HFFc6 (cell line): ENCODE measurements around the gene ZDHHC24. TPM values are rescaled to one million over a fixed set of nuclear protein-coding genes. Genes with fewer than 3 reads are reported as not detected.
A peak's percentile ranks its signal among the peaks of the same experiment; 100 is the strongest.

Source experiments
- DNase-seq: peaks from one replicate; pipeline ENCODE4 v3.0.0-alpha.2; 2018
- H3K27ac Mint-ChIP-seq: 2 replicates; pipeline ENCODE4 v1.8.0; 2020; ENCODE audit warnings: mild to moderate bottlenecking, mixed read lengths
- H3K27me3 Mint-ChIP-seq: 2 replicates; pipeline ENCODE4 v1.8.0; 2021; ENCODE audit warnings: mild to moderate bottlenecking, moderate library complexity, mixed read lengths; ENCODE audit not compliant: insufficient read depth
- H3K36me3 Mint-ChIP-seq: 2 replicates; pipeline ENCODE4 v1.8.0; 2021; ENCODE audit warnings: low read depth, mixed read lengths
- H3K4me1 Mint-ChIP-seq: 2 replicates; pipeline ENCODE4 v1.8.0; 2020; ENCODE audit warnings: low read depth, mixed read lengths
- H3K4me3 Mint-ChIP-seq: 2 replicates; pipeline ENCODE4 v1.8.0; 2020; ENCODE audit warnings: mild to moderate bottlenecking, moderate library complexity, mixed read lengths
- H3K9me3 Mint-ChIP-seq: 2 replicates; pipeline ENCODE4 v1.8.0; 2020; ENCODE audit warnings: mild to moderate bottlenecking, mixed read lengths
- total RNA-seq, 6 experiments: library from RNA; stranded (reverse); fragmentation: NEBNext Ultra II Directional; extraction: Animal tissue kit (Norgen Biotek cat#: 25700); gene quantifications; 2 replicates in 1 of 6; 3 replicates in 5 of 6; pipeline ENCODE4 v1.2.3, GENCODE V29; 2021
- TF ChIP-seq, protein P1 (sequence below): fragments of 200-600 bp; sonication (generic); IDR thresholded peaks from 2 replicates; pipeline ENCODE4 v1.5.0; 2021; ENCODE audit warnings: antibody characterized with exemption, mild to moderate bottlenecking

ZDHHC24 gene
- total RNA-seq, 6 experiments from 2014 or later: 15.4 to 23.3 (median 18.6) TPM

DNA sequence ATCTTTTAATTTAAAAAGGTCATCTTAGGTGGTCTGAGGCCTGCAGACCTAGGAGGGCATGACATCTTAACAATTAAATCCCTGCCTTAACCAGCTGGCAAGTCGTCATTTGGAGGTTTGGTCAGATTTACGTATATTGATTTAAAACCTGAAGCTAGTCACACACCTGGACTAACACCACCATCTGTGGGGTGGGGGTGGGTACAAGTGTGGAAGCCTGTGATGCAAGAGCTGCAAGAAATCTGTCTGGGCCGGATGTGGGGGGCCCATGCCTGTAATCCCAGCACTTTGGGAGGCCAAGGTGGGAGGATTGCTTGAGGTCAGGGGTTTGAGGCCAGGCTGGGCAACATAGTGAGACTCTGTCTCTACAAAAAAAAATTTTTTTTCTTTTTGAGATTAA, 35.4 kb upstream of the ZDHHC24 start:
- no peak for DNase-seq
- Mint-ChIP-seq H3K9me3 (peaks cover 17% of the 10 kb centered on the region), H3K4me1 (peaks cover 9% of the 10 kb centered on the region), H3K4me3 (no peak overlapping the region), H3K27ac (no peak overlapping the region), H3K36me3 (peaks cover 7% of the 10 kb centered on the region; the same call in 1 of the 2 replicates), H3K27me3 (peaks cover 14% of the 10 kb centered on the region)
- TF ChIP-seq, protein P1, sequence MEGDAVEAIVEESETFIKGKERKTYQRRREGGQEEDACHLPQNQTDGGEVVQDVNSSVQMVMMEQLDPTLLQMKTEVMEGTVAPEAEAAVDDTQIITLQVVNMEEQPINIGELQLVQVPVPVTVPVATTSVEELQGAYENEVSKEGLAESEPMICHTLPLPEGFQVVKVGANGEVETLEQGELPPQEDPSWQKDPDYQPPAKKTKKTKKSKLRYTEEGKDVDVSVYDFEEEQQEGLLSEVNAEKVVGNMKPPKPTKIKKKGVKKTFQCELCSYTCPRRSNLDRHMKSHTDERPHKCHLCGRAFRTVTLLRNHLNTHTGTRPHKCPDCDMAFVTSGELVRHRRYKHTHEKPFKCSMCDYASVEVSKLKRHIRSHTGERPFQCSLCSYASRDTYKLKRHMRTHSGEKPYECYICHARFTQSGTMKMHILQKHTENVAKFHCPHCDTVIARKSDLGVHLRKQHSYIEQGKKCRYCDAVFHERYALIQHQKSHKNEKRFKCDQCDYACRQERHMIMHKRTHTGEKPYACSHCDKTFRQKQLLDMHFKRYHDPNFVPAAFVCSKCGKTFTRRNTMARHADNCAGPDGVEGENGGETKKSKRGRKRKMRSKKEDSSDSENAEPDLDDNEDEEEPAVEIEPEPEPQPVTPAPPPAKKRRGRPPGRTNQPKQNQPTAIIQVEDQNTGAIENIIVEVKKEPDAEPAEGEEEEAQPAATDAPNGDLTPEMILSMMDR: no peak

DNA sequence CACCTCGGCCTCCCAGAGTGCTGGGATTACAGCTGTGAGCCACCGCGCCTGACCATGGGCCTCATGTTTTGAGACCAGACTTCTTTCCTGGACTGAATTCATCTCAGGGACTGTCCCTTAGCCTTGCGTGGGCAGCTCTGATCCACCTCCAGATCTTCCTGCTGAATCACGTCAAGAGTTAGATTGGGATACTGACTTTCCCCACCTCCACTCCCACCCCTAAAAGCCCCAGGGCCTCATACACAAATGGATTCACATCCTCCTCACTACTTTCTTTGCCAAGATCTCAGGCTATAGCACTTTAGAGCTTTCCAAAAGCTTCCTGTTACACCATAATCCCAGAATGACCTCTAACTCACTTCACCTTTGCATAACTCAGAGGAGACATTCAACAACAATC, 35.0 kb upstream of the ZDHHC24 start:
- H3K36me3 Mint-ChIP-seq: peaks cover 7% of the 10 kb centered on the region; the same call in 1 of the 2 replicates

DNA sequence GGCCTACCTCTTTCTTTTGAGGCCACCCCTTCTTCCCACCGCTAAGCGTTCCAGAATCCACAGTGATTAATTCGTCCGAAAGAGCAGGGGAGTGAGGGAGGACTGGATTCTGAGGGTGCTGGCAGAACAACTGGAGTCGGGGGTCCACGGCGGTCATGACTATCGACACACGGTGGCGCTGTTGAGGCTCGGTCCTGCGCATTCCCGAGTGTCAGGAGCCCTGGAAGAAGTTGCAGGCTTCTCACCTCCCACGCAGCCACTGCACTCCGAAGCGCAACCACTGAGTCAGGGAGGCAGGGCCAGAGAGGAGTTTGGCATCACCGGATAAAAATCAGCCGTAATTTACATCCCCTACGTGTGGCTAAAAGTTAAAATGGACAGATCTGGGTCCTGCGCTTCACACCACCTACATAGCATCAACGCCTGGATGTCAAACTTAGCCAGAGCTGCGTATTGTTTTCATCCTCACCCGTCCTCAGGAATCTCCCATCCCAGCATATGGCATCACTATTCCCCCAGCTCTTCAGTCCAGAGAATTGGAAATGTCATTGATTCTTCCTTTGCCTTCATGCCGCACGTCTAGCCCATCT, 33.3 kb upstream of the ZDHHC24 start:
- Mint-ChIP-seq H3K27ac (no peak overlapping the region), H3K4me1 (peaks cover 18% of the 10 kb centered on the region), H3K27me3 (peaks cover 23% of the 10 kb centered on the region), H3K36me3 (peaks cover 7% of the 10 kb centered on the region; the same call in 1 of the 2 replicates), H3K4me3 (no peak overlapping the region), H3K9me3 (peaks cover 17% of the 10 kb centered on the region)
- TF ChIP-seq, protein P1: peak; percentile 90
- peak; percentile 48 for DNase-seq

More for the DNA sequence above, 35.0 kb upstream of the ZDHHC24 start:
- Mint-ChIP-seq H3K27ac (no peak overlapping the region), H3K27me3 (peaks cover 19% of the 10 kb centered on the region), H3K4me1 (peaks cover 9% of the 10 kb centered on the region), H3K9me3 (peaks cover 17% of the 10 kb centered on the region), H3K4me3 (no peak overlapping the region)
- DNase-seq: no peak
- TF ChIP-seq, protein P1: no peak

DNA sequence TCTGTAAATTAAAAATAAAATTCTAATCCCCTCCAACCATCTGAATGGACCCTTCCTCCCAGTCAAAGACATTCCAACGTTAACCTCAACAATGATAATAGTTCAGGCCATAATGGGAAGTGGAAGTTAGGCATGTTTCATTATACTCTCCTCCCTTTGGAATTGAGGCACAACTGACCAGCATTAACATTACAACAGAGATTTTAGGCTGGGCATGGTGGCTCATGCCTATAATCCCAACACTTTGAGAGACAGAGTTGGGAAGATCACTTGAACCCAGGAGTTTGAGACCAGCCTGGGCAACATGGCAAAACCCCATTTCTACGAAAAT, 25.0 kb upstream of the ZDHHC24 start:
- peaks cover 33% of the 10 kb centered on the region for H3K27me3 Mint-ChIP-seq
- peaks cover 18% of the 10 kb centered on the region for H3K4me1 Mint-ChIP-seq
- no peaks in the 10 kb centered on the region for H3K9me3 Mint-ChIP-seq
- H3K4me3 Mint-ChIP-seq: no peak overlapping the region
- H3K36me3 Mint-ChIP-seq: 0 out of 2 replicates have a peak, but pooled peaks cover 5% of the 10 kb centered on the region
- H3K27ac Mint-ChIP-seq: no peak overlapping the region
- no peak for DNase-seq
- TF ChIP-seq, protein P1: no peak

DNA sequence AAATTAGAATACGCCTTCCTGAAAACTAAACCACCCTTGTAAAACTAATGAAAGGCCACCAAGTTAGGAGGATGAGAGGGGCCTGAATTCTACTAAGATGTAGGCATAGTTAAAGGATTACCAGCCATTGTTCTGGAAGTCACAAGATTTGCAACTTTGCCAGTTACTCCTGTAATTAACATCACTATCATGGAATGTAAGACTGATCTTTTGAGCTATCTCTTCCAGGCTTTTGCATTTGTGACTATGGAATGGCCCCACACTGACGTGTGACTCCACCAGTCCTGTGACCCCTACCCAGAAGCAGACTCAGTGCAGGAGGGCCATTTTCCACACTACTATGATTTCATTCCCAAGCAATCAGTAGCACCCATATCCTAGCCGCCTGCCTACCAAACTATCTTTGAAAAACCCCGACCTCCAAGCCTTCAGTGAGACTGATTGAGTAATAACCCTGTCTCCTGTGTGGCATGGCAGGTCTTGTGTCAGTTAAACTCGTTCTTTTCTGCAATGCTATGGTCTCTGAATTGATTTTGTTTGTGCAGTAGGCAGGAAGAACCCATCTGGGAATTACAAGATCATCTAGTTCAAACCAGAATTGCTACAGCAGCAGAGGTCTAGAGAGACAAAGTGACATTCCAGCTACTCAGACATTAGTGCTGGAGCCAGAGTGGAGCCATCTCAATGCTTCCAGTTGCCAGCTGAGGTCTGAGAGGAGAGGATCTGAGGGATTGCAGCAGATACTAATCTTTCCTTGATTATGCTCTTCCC, 24.4 kb upstream of the ZDHHC24 start:
- no peaks in the 10 kb centered on the region for H3K9me3 Mint-ChIP-seq
- H3K27me3 Mint-ChIP-seq: peaks cover 31% of the 10 kb centered on the region
- DNase-seq: no peak

More for the DNA sequence above, 24.4 kb upstream of the ZDHHC24 start:
- no peak overlapping the region for H3K4me3 Mint-ChIP-seq
- 0 out of 2 replicates have a peak, but pooled peaks cover 5% of the 10 kb centered on the region for H3K36me3 Mint-ChIP-seq
- no peak overlapping the region for H3K27ac Mint-ChIP-seq
- H3K4me1 Mint-ChIP-seq: peaks cover 18% of the 10 kb centered on the region
- TF ChIP-seq, protein P1: no peak
